Upper lobe of left lung (tissue), 6 donors: ENCODE results near the gene OGFOD2. TPM values are rescaled to one million over a fixed set of nuclear protein-coding genes. Genes with fewer than 3 reads are reported as not detected.

ENCODE experiments used
- small RNA-seq, 4 donors: library from RNA; depleted of rRNA; stranded (forward); fragments of <200 nt; gene quantifications; one replicate each; pipeline ENCODE3, GENCODE V24; 2016
- total RNA-seq, 6 donors: library from RNA; depleted of rRNA in 4 of 6; stranded (reverse); fragments of >200 nt in 4 of 6; gene quantifications; one replicate each; pipeline versions ENCODE4 v1.1.0 to v1.2.1, GENCODE V29; 2016 to 2021
- donor health status: DM: no; HTN: no; CAD: no; lungs with moderate emphysema.
- donor health status: DM: no; HTN: yes; CAD: no; lungs with severe emphysema.

OGFOD2 gene
- total RNA-seq, 6 donors from 2014 or later = 8.1 to 44.0 (median 17.6) TPM

Small RNA genes lying within 50 kb of the gene (small RNA-seq; reads per million reads assigned to genes)
- 0 to 0.13 (median 0) reads per million in 4 donors for gene ARL6IP4
- gene MIR4304 = 0 reads per million in 4 donors

Other genes with a start within 250 kb of the OGFOD2 start
- 1 to 10 TPM in 2 of 6 donors, under 1 TPM in 4; 0.33 to 6.3 (median 0.71) TPM for gene HCAR1, start 244.4 kb upstream of the OGFOD2 start, total RNA-seq
- gene DENR, start 222.4 kb upstream of the OGFOD2 start, total RNA-seq = 10 to 100 TPM in 5 of 6 donors, 1 to 10 TPM in 1; 8.8 to 30.3 (median 23.6) TPM
- 1 to 10 TPM in 1 of 6 donors, under 1 TPM in 3, not detected in 2; 0.30 to 1.0 (median 0.64) TPM for gene CCDC62, start 200.7 kb upstream of the OGFOD2 start, total RNA-seq
- 100 to 1,000 TPM in 1 of 6 donors, 10 to 100 TPM in 5; 34.2 to 137 (median 46.9) TPM for gene HIP1R, start 139.8 kb upstream of the OGFOD2 start, total RNA-seq
- gene VPS37B, start 79.1 kb upstream of the OGFOD2 start, total RNA-seq = 10 to 100 TPM; 41.2 to 93.2 (median 64.0) TPM
- 1 to 10 TPM; 2.1 to 9.9 (median 4.3) TPM for gene ABCB9, start 8.8 kb upstream of the OGFOD2 start, total RNA-seq
- 100 to 1,000 TPM; 163 to 248 (median 187) TPM for gene ARL6IP4, start 5.4 kb downstream of the OGFOD2 start, total RNA-seq
- 10 to 100 TPM; 17.5 to 56.6 (median 29.4) TPM for gene PITPNM2, start 175.8 kb downstream of the OGFOD2 start, total RNA-seq